Epithelial cell of esophagus (primary cell): ENCODE results near the gene WNT5B.

Experiments used
- DNase-seq: peaks from one replicate; pipeline ENCODE4 v3.0.0; 2010; ENCODE audit warnings: low read depth
- H3K4me3 ChIP-seq: 2 replicates; pipeline ENCODE4 v1.5.1; 2011; ENCODE audit warnings: mild to moderate bottlenecking, low read length, control low read depth
- CTCF ChIP-seq: IDR thresholded peaks from 2 replicates; pipeline ENCODE4 v1.5.1; 2011; ENCODE audit warnings: low read depth, mild to moderate bottlenecking, low read length, control low read depth, inconsistent platforms; ENCODE audit not compliant: insufficient read depth; ENCODE audit errors: missing control alignments

WNT5B gene

GRCh38 chr12:1668833-1669543 lies 40.0 kb downstream of the WNT5B start:
- no peak overlapping the region for H3K4me3 ChIP-seq
- TF ChIP-seq CTCF: no peak
- no peak for DNase-seq

DNA sequence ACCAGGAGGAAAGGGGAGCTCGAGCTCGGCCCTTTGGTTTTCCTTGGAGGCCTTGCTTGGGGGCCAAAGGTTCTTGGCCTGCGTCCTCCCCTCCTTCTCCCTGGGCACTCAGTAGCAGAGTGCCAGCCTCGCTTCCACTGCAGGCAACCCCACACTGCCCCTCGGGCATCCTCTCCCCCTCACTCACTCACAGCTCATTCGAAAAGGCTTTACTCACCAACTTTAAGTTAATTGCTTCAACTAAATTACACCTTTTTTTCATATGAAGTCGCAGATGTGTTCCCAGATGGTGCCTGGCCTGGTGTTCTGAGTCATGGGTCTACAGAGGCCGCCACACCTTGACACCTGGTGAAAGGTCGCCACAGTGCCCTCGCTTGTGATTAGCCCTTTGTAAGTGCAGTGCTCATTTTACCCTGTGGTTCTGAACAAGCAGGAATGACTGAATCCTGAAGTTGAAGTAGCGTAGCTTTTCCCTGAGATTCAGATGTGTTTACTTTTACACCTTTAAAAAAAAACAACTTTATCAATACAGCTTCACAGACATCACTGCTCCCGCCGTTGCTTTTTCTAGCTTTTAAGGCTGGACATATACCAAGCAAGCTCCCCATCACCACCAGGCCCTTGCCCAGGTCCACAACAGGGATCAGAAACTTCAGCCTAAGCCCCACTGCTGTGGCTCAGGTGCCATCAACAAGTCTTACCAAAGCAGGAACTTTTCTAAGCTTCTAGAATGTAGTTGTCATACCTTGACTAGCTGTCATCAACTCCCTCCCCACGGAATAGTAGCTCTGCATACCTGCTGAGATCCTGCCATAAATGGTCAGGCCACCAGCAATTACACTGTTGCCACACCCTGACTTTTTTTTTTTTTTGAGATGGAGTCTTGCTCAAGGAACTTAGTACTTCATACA lies 41.6 kb downstream of the WNT5B start:
- peak; percentile 74 for DNase-seq
- no peak overlapping the region for H3K4me3 ChIP-seq

GRCh38 chr12:1676043-1676442 lies 47.0 kb downstream of the WNT5B start:
- H3K4me3 ChIP-seq: no peak overlapping the region
- no peak for TF ChIP-seq CTCF
- no peak for DNase-seq

More for the DNA sequence above, 41.6 kb downstream of the WNT5B start:
- TF ChIP-seq CTCF: no peak

GRCh38 chr12:1680804-1681492 lies 51.9 kb downstream of the WNT5B start:
- peak; percentile 14 for DNase-seq
- no peak overlapping the region for H3K4me3 ChIP-seq
- no peak for TF ChIP-seq CTCF

- no peak for TF ChIP-seq CTCF
- DNase-seq: no peak
- H3K4me3 ChIP-seq: no peak overlapping the region
Measured at GRCh38 chr12:1681493-1681807, 52.4 kb downstream of the WNT5B start.

DNA sequence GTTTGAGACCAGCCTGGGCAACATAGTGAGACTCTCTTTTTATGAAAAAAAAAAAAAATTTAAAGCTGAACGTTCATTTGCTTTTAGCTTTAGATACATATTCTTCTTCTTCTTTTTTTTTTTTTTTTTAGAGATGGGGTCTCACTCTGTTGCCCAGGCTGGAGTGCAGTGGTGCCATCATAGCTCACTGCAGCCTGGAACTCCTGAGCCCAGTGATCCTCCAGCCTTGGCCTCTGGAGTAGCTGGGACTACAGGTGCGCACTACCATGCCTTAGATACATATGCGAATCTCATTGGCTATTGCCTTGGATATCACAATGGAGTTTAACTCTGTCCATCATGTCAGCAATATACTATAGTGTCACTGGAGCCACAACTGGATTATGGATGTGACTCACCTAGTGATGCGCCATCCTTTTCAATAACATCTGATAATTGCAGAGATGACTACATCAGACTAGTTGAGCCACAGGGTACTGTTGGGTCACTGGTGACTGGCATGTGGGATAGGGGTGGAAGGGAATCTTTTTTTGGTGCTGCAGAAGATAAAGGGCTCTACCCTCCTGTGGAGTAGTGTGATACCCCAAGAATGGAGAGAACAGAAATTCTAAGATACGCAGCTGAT lies 59.2 kb downstream of the WNT5B start:
- no peak overlapping the region for H3K4me3 ChIP-seq
- peak; percentile 46 for DNase-seq
- no peak for TF ChIP-seq CTCF
